Aorta (tissue), 5 donors: ENCODE data around the gene YWHAH. TPM values are rescaled to one million over a fixed set of nuclear protein-coding genes. Genes with fewer than 3 reads are reported as not detected.

Experiments used
- ATAC-seq: fragments of 200-7000 bp; cut with Tn5 transposase; one replicate; pipeline ENCODE4 v1.9.1; 2022; ENCODE audit warnings: moderate library complexity; ENCODE audit not compliant: low FRiP score
- DNase-seq, 2 donors: peaks; one replicate each; pipeline ENCODE4 v3.0.0-alpha.2; 2020
- H3K27ac ChIP-seq, 2 donors: one replicate each; pipeline ENCODE4 v1.5.1; 2013; ENCODE audit warnings: low read length in 2 of 2, mild to moderate bottlenecking in 2 of 2, moderate library complexity in 2 of 2, control low read depth in 1 of 2, inconsistent platforms in 1 of 2, low read depth in 1 of 2
- H3K27me3 ChIP-seq, 2 donors: one replicate each; pipeline ENCODE4 v1.6.1; 2013; ENCODE audit warnings: control low read depth in 1 of 2, low read length in 1 of 2, mild to moderate bottlenecking in 1 of 2, moderate library complexity in 1 of 2; ENCODE audit not compliant: insufficient read depth in 2 of 2, control insufficient read depth in 1 of 2
- H3K36me3 ChIP-seq, 2 donors: one replicate each; pipeline ENCODE4 v1.6.1; 2013; ENCODE audit warnings: control low read depth in 1 of 2, low read length in 1 of 2, mild to moderate bottlenecking in 1 of 2; ENCODE audit not compliant: insufficient read depth in 2 of 2, control insufficient read depth in 1 of 2
- H3K4me1 ChIP-seq, 2 donors: one replicate each; pipeline ENCODE4 v1.6.1; 2013; ENCODE audit warnings: low read length in 2 of 2, control low read depth in 1 of 2, mild to moderate bottlenecking in 1 of 2, moderate library complexity in 1 of 2; ENCODE audit not compliant: insufficient read depth in 2 of 2, control insufficient read depth in 1 of 2
- H3K4me3 ChIP-seq, 2 donors: one replicate each; pipeline ENCODE4 v1.5.1; 2013; ENCODE audit warnings: low read length in 2 of 2, control low read depth in 1 of 2, mild to moderate bottlenecking in 1 of 2
- H3K9me3 ChIP-seq: one replicate; pipeline ENCODE4 v1.6.1; 2013; ENCODE audit warnings: mild to moderate bottlenecking, low read length; ENCODE audit not compliant: control insufficient read depth
- WGBS, 2 donors: extraction: QIAGEN DNeasy Blood & Tissue Kit; methylation state at CpG; one replicate each; pipeline ENCODE4 v1.1.7; 2013; 5-methylcytosine and 5-hydroxymethylcytosine counted together
- intact Hi-C, 2 donors: fragments of 100-400 bp; cut with DNase I; formaldehyde crosslinking; loops; one replicate each; pipeline versions ENCODE4 v1.14.2 to v1.15.0; 2022
- long read RNA-seq, 2 donors: library from polyadenylated mRNA; unstranded; transcript quantifications; one replicate each; pipeline ENCODE4 v2.0.0, GENCODE V29; 2020 to 2021
- polyA plus RNA-seq, 2 donors: library from polyadenylated mRNA; stranded (reverse); fragments of 200-250 nt; gene quantifications; one replicate each; pipeline ENCODE4 v1.2.3, GENCODE V29; 2013
- total RNA-seq, 2 donors: library from RNA; stranded (reverse); fragmentation: NEBNext Ultra II Directional; extraction: Animal tissue kit (Norgen Biotek cat#: 25700); gene quantifications; one replicate each; pipeline ENCODE4 v1.2.1, GENCODE V29; 2021
- donor health status: healthy with polysubstance abuse.
- donor health status: Bipolar disorder and iron deficiency.
- donor health status: DM: no; HTN: no; CAD: no.
- donor health status: DM: no; HTN: no; CAD: no.
- donor health status: DM: yes; HTN: yes; CAD: no.

Gene YWHAH
- total RNA-seq, result 100 to 1,000 TPM; 207 to 538 TPM
- polyA plus RNA-seq, result 100 to 1,000 TPM in 1 of 2 donors, 10 to 100 TPM in 1; 82.8 to 179 TPM
- long read RNA-seq, donor 1, transcript YWHAH-201 (2 exons, 1,825 nt), result major isoform, 170 of 226 reads
- long read RNA-seq, donor 1, transcript YWHAH-205 (2 exons, 1,735 nt), result minor isoform, 24 of 226 reads
- long read RNA-seq, donor 1, partial matches to known transcripts, result 0 of 226 reads
- long read RNA-seq, donor 1, other reads (novel, unspliced or antisense), result 31 of 226 reads
- long read RNA-seq, donor 2, transcript YWHAH-201 (2 exons, 1,825 nt), result major isoform, 134 of 150 reads
- long read RNA-seq, donor 2, partial matches to known transcripts, result 0 of 150 reads
- long read RNA-seq, donor 2, other reads (novel, unspliced or antisense), result 12 of 150 reads

- 0 to 1% methylated on average over 55 to 86 of the region's 86 CpGs for WGBS, 2 donors
- intact Hi-C loops, result loop anchor here in 1 of 2 donors (2.0 kb wide), 1 partner anchor 27 kb away; no protein-coding TSS in a partner anchor
- no peaks in the 10 kb centered on the region for H3K9me3 ChIP-seq
Measured at GRCh38 chr22:31943978-31944699, at the start of gene YWHAH. Gene YWHAH, plus strand, starts transcription at chr22:31944535. Its CDS starts 199 bp downstream, at chr22:31944734.

GRCh38 chr22:31895411-31896123, 48.8 kb upstream of the YWHAH start:
- intact Hi-C loops, result no loop called here
- Histone ChIP-seq H3K4me3 (no peak overlapping the region), H3K9me3 (no peaks in the 10 kb centered on the region), H3K4me1 (no peaks in the 10 kb centered on the region), H3K27ac (no peak overlapping the region), H3K36me3 (peaks cover 4 to 14% of the 10 kb centered on the region in 2 donors), H3K27me3 (no peaks in the 10 kb centered on the region)
- peak in 1 of 2 donors; percentile 0 for DNase-seq
- ATAC-seq, result no peak
- WGBS, 2 donors, result 96% methylated on average over 2 of the region's 2 CpGs

More at GRCh38 chr22:31943978-31944699, at the start of gene YWHAH:
- ATAC-seq (peak; percentile 97), DNase-seq (peak; percentile 97 to 99)
- Histone ChIP-seq H3K27me3 (no peaks in the 10 kb centered on the region), H3K4me3 (peak within 1 kb of the TSS; percentile 68 to 93), H3K36me3 (no peaks in the 10 kb centered on the region), H3K4me1 (peaks cover 0 to 3% of the 10 kb centered on the region in 2 donors), H3K27ac (peak within 1 kb of the TSS; percentile 83 to 94)

DNA sequence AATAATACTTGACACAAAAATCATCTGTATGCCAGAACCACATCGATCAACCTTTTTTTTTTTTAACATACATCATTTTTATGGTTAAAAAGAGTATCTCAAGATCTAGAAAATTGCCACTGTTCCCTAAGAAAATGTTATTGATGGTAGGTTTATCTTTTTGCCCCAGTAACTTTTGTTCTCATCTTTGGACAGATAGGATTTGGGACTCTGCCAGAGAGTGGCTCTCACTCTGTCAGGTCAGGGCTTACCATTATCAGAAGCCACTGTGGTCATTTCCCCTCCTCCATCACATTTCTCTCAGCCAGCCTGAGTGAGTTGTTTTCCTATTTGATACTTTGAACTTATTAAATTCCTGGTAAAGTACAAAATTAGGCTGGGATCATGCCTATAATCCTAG, 47.9 kb upstream of the YWHAH start:
- H3K27me3 ChIP-seq, result no peaks in the 10 kb centered on the region
- H3K36me3 ChIP-seq, result peaks cover 4 to 14% of the 10 kb centered on the region in 2 donors
- intact Hi-C loops, result no loop called here
- 89 to 93% methylated on average over 1 of the region's 1 CpG for WGBS, 2 donors
- no peaks in the 10 kb centered on the region for H3K4me1 ChIP-seq
- H3K27ac ChIP-seq, result no peak overlapping the region
- H3K4me3 ChIP-seq, result no peak overlapping the region
- DNase-seq, result no peak
- H3K9me3 ChIP-seq, result no peaks in the 10 kb centered on the region
- ATAC-seq, result no peak

DNA sequence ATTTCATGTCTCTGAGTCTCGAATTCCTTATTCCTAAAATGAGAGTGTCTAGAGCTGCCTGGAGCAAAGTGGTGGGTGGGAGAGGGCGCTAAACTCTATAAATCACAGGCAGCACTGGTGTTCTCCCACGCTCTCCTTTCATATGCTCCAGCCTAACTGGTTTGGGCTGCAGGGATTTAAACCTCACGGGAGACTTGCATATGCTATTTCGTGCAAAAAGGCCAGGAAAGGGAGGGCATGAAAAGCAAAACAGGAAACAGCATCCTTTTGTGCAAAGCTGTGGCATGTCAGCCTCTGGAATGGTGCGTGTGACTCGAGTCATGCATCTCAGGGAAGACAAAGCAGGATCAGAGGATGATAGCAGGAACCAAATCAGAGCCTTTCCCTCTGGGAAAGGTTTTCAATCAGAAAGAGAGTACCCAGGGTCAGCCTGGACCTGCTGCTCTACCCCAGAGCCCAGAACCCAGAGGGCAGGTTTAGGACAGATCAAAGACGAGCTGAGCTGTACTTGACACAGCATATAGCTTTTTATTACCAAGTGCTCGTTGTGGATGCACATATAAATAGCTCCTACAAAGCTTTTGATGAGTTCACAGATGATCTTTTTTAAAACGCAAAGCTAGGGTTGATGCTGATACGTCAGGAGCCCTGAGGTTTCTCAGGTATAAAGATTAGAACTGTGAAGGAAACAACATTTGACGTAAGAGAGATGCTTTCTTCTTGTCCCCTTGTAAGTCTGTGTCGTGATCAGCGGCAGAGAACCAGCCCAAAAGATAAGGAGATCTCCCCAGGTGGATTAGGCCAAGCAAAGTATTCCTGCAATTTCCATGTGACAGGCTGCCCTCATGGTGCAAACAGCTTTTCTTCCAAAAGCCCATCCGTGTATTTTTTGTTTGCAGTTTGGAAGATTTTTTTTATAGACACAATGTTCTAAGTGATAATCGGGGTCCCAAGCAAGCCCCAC, 46.2 kb upstream of the YWHAH start:
- Histone ChIP-seq H3K4me1 (no peaks in the 10 kb centered on the region), H3K27me3 (no peaks in the 10 kb centered on the region), H3K36me3 (peaks cover 4 to 14% of the 10 kb centered on the region in 2 donors), H3K4me3 (no peak overlapping the region), H3K9me3 (no peaks in the 10 kb centered on the region), H3K27ac (no peak overlapping the region)
- ATAC-seq, result no peak
- intact Hi-C loops, result no loop called here
- WGBS, 2 donors, result 65 to 70% methylated on average over 16 of the region's 16 CpGs
- DNase-seq, result peak in 1 of 2 donors; percentile 4

DNA sequence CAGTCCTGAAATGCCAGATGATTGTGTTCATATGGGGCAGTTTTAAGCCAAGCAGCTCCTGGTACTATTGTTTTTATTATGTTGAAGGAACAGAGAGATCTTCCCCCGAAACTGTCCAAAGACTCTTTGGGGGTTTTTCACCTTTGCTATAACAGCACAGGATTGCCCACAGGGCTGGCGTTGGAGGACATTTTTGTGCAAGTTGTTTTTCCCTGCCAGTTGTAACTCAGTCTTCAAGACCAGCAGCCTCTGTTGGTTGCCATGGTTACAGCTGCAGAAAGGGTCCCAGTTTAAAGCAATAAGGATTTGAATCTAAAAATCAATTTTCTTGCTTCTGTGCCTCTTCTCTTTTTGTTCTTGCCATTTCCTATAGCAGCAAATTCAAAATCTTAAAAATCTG, 45.4 kb upstream of the YWHAH start:
- DNase-seq (peak in 1 of 2 donors; percentile 1), ATAC-seq (no peak)
- Histone ChIP-seq H3K27me3 (no peaks in the 10 kb centered on the region), H3K27ac (no peak overlapping the region), H3K36me3 (peaks cover 4 to 11% of the 10 kb centered on the region in 2 donors), H3K4me3 (no peak overlapping the region), H3K9me3 (no peaks in the 10 kb centered on the region), H3K4me1 (no peaks in the 10 kb centered on the region)
- WGBS, 2 donors, result 70 to 76% methylated on average over 2 of the region's 2 CpGs
- intact Hi-C loops, result no loop called here

DNA sequence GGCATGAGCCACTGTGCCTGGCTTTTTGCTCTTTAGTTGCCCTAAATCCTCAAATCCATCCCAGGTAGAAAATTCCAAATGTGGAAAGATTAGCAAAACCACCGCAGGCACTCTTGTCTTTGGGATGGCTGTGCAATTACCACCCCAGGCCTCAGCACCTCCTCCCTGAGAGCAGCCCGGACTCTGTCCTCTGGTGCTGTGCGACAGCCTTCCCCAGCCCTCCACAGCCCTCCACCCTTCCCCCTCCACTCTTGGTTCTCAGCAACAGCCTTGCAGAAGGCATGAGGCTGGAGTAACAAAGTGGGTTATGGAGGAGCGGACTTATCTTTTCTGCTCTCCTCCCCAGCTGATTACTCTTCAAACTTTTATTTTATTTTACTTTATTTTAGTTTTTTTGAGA, 44.7 kb upstream of the YWHAH start:
- no peaks in the 10 kb centered on the region for H3K9me3 ChIP-seq
- intact Hi-C loops, result loop anchor here in 1 of 2 donors (10.0 kb wide), 1 partner anchor 75 kb away; no protein-coding TSS in a partner anchor
- ATAC-seq (no peak), DNase-seq (peak in 1 of 2 donors; percentile 25)
- H3K4me1 ChIP-seq, result no peaks in the 10 kb centered on the region
- no peak overlapping the region for H3K27ac ChIP-seq
- no peak overlapping the region for H3K4me3 ChIP-seq
- 88% methylated on average over 4 of the region's 4 CpGs for WGBS, 2 donors
- H3K36me3 ChIP-seq, result peaks cover 4 to 8% of the 10 kb centered on the region in 2 donors
- no peaks in the 10 kb centered on the region for H3K27me3 ChIP-seq

DNA sequence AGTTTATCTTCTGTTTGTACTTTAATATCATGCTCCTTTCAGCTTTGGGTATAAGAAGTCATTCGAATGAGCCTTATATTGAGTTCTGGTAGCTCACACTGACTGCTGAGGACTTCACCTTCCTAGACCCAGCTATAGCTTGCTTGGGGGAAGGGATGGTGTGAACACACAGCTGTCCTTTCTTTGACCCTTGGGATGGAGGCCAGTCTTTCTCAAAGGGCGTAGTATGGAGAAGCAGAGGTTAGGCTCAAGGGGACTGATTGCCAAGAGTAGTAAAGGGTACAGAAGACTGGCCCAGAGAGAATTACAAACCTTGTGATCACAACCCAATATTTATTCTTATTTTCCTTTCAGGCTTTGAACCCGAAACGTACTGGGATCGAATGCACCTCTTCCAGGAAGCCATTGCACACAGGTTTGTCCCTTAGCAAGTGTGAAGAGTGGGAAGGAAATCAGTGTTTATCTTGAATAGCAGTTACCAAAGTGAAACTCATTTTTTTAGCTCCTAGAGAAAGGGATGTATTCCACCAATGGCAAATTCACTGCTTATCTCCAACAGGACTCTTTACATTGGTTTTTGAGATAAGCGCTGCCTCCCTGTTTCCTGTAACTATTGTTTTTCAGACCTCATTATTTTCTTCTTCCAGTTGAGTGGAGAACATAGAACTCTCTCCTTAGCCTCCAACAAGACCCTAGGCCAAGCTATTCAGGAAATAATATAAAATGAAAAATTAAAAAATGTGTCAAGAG, 42.8 kb upstream of the YWHAH start:
- ATAC-seq (no peak), DNase-seq (peak in 1 of 2 donors; percentile 0)
- H3K27ac ChIP-seq, result no peak overlapping the region
- no peaks in the 10 kb centered on the region for H3K27me3 ChIP-seq
- peaks cover 0 to 3% of the 10 kb centered on the region in 2 donors for H3K36me3 ChIP-seq
- no peak overlapping the region for H3K4me3 ChIP-seq
- intact Hi-C loops, result loop anchor here in 1 of 2 donors (10.0 kb wide), 1 partner anchor 73 kb away; no protein-coding TSS in a partner anchor
- H3K9me3 ChIP-seq, result no peaks in the 10 kb centered on the region
- whole genome bisulfite sequencing, 2 donors, result 89 to 91% methylated on average over 6 of the region's 6 CpGs
- H3K4me1 ChIP-seq, result no peaks in the 10 kb centered on the region
